ENCODE data around the gene TATDN2. TPM values are rescaled to one million over a fixed set of nuclear protein-coding genes. Genes with fewer than 3 reads are reported as not detected.

Gene TATDN2
- polyA plus RNA-seq, 1 of the 3 experiments (the other 2 are of a cell fraction) = 14.7 TPM

DNA sequence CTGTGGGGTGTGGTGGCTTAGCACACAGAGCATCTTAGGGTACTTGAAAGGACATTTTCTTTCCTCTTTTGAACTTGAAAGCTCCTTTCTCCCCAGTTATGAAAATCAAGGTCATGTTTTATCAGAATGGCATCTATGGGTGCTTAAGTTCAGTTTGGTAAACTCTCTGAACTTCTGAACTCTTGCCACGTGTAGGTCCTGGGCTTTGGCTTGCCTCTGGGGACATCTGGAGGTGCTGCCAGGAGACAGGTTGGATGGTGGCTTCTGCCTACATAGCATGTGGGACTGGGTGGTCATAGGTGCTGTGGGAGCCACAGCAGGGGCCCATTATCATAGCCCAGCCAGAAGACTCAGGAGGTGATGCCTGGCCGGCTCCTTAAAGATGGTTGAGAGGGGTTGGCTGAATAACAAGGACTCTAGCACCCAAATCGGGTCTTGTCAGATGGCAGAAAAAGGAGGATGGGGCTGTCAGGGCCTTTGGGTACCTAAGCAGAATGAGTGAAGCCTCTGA is 28.9 kb downstream of the TATDN2 start:
- H4K20me1 ChIP-seq (ENCODE audit: insufficient read depth) = peaks cover 23% of the 10 kb centered on the region
- H3K9me3 ChIP-seq = no peaks in the 10 kb centered on the region
- no peaks in the 10 kb centered on the region for H3K27me3 ChIP-seq (ENCODE audit: insufficient read depth)
- no peak overlapping the region for H3K27ac ChIP-seq (ENCODE audit: low read depth in 2 of 2, low read length in 1 of 2)
- H3K9me2 ChIP-seq = no peaks in the 10 kb centered on the region
- no peak overlapping the region for H3K9ac ChIP-seq
- no peak for TF ChIP-seq FOSL2 (IDR thresholded peaks at IDR 0.05; ENCODE audit: borderline replicate concordance, low read depth)
- no peak for TF ChIP-seq SIN3A (IDR thresholded peaks at IDR 0.05; ENCODE audit: borderline replicate concordance, low read depth, low read length)
- TF ChIP-seq, protein P1, sequence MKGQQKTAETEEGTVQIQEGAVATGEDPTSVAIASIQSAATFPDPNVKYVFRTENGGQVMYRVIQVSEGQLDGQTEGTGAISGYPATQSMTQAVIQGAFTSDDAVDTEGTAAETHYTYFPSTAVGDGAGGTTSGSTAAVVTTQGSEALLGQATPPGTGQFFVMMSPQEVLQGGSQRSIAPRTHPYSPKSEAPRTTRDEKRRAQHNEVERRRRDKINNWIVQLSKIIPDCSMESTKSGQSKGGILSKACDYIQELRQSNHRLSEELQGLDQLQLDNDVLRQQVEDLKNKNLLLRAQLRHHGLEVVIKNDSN (IDR thresholded peaks at IDR 0.05; ENCODE audit: borderline replicate concordance, low read depth) = no peak
- no peak for TF ChIP-seq GATA2 (CRISPR knock-in tag; IDR thresholded peaks at IDR 0.05)
- TF ChIP-seq, protein P2, sequence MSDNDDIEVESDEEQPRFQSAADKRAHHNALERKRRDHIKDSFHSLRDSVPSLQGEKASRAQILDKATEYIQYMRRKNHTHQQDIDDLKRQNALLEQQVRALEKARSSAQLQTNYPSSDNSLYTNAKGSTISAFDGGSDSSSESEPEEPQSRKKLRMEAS (IDR thresholded peaks at IDR 0.05; ENCODE audit: low read depth) = no peak
- ChIA-PET POLR2A (no interaction called here), CTCF (interaction anchor here (3.0 kb wide), 1 partner anchor 14 kb away, joined by 14 read pairs; no protein-coding TSS in a partner anchor)
- 87% methylated on average over 3 of the region's 3 CpGs for WGBS (ENCODE audit: low lambda C conversion rate)
- peaks cover 4% of the 10 kb centered on the region for H3F3A ChIP-seq (replicated peaks; ENCODE audit: insufficient read depth)
- H3K4me1 ChIP-seq (ENCODE audit: control insufficient read depth in 1 of 2, insufficient read depth in 2 of 2, low read depth in 1 of 2, low read length in 1 of 2) = peaks cover 4 to 6% of the 10 kb centered on the region in 2 experiments; a peak in 2 of 4 replicates
- no peak overlapping the region for H3K4me2 ChIP-seq
- no peak overlapping the region for H3K4me3 ChIP-seq (ENCODE audit: low read depth in 2 of 2, low read length in 1 of 2)
- H3K36me3 ChIP-seq (replicated peaks in 1 of 2; ENCODE audit: control insufficient read depth in 1 of 2, insufficient read depth in 2 of 2, low read length in 1 of 2) = peaks cover 23 to 41% of the 10 kb centered on the region in 2 experiments
- H3K79me2 ChIP-seq (ENCODE audit: insufficient read depth) = peaks cover 55% of the 10 kb centered on the region
- no peak overlapping the region for H2AFZ ChIP-seq (ENCODE audit: low read depth)
- no peak for DNase-seq

DNA sequence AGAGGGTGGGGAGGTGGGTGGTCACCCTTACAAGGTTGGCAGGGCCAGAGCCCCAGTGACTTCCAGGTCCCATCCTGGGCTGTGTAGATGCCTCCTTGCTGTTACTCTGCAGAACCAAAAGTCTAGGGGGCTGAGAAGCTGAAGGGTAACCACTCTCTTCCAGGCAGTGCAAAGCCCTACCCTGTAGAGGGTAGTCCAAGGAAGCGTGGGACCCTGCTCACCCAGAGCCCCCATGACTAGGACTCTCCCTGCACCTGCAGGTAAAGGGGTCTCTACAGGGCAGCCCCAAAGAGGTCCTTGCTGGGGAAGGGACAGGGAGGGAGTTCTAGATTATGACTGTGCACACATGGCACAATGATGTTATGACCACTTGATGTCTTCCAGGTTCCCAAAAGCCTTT is 30.2 kb downstream of the TATDN2 start:
- CTCF ChIA-PET = no interaction called here
- 100% methylated on average over 1 of the region's 1 CpG for WGBS (ENCODE audit: low lambda C conversion rate)

More for the DNA sequence above, 30.2 kb downstream of the TATDN2 start:
- Histone ChIP-seq H3K9me3 (no peaks in the 10 kb centered on the region), H3F3A (replicated peaks; ENCODE audit: insufficient read depth) (peaks cover 4% of the 10 kb centered on the region), H4K20me1 (ENCODE audit: insufficient read depth) (peaks cover 17% of the 10 kb centered on the region; the same call in 1 of the 2 replicates), H3K4me2 (no peak overlapping the region), H3K4me3 (ENCODE audit: low read depth in 2 of 2, low read length in 1 of 2) (no peak overlapping the region), H3K36me3 (replicated peaks in 1 of 2; ENCODE audit: control insufficient read depth in 1 of 2, insufficient read depth in 2 of 2, low read length in 1 of 2) (peaks cover 26 to 44% of the 10 kb centered on the region in 2 experiments), H3K9ac (no peak overlapping the region), H2AFZ (ENCODE audit: low read depth) (no peak overlapping the region), H3K9me2 (no peaks in the 10 kb centered on the region), H3K27me3 (ENCODE audit: insufficient read depth) (no peaks in the 10 kb centered on the region), H3K27ac (ENCODE audit: low read depth in 2 of 2, low read length in 1 of 2) (no peak overlapping the region), H3K4me1 (ENCODE audit: control insufficient read depth in 1 of 2, insufficient read depth in 2 of 2, low read depth in 1 of 2, low read length in 1 of 2) (peaks cover 1 to 10% of the 10 kb centered on the region in 2 experiments; a peak in 2 of 4 replicates), H3K79me2 (ENCODE audit: insufficient read depth) (peaks cover 42% of the 10 kb centered on the region)
- POLR2A ChIA-PET = no interaction called here
- TF ChIP-seq, protein P3, sequence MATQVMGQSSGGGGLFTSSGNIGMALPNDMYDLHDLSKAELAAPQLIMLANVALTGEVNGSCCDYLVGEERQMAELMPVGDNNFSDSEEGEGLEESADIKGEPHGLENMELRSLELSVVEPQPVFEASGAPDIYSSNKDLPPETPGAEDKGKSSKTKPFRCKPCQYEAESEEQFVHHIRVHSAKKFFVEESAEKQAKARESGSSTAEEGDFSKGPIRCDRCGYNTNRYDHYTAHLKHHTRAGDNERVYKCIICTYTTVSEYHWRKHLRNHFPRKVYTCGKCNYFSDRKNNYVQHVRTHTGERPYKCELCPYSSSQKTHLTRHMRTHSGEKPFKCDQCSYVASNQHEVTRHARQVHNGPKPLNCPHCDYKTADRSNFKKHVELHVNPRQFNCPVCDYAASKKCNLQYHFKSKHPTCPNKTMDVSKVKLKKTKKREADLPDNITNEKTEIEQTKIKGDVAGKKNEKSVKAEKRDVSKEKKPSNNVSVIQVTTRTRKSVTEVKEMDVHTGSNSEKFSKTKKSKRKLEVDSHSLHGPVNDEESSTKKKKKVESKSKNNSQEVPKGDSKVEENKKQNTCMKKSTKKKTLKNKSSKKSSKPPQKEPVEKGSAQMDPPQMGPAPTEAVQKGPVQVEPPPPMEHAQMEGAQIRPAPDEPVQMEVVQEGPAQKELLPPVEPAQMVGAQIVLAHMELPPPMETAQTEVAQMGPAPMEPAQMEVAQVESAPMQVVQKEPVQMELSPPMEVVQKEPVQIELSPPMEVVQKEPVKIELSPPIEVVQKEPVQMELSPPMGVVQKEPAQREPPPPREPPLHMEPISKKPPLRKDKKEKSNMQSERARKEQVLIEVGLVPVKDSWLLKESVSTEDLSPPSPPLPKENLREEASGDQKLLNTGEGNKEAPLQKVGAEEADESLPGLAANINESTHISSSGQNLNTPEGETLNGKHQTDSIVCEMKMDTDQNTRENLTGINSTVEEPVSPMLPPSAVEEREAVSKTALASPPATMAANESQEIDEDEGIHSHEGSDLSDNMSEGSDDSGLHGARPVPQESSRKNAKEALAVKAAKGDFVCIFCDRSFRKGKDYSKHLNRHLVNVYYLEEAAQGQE (IDR thresholded peaks at IDR 0.05; ENCODE audit: low read depth, low read length) = no peak
- no peak for DNase-seq

Measured in SK-N-SH (cell line).